ENCODE results near the gene GALNT14.

The GALNT14 gene

DNA sequence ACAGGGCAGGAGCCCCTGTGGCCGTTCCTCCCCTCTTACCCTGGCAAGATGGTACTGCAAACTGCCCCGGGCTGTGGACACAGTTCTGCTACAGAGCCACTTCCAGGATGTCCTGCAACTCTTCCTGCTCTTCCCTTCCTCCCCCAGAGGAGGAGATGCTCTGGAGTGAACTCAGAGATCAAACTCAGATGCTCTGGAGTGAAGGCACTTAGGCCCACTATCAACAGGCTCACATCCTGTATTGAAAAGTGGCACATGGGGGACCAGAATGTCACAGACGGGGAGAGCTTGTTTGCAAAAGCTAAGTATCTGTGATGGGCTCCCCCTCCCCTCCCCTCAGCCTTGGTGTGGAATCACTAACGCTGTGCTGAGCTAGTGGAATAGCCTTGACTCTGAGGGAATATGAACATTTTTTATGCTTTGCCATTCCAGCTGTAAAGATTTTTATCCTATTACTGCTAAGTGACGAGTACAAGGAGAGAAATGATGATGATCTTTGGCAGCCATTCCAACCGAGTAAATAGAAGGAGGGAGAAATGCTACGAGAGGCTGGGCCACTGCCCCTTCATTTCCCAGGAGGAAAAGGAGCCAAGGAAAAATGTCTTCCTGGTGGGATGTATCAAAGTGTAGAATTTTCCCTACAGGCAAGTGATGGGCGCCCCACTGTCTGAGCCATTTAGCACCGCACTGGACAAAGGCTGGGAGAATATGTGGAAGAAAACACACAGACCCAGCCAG lies 152.6 kb downstream of the GALNT14 start:
- Histone ChIP-seq H3K9ac (ENCODE audit: low read length) (no peak overlapping the region), H3K14ac (ENCODE audit: low read length in 2 of 2) (no peak overlapping the region), H3K4ac (ENCODE audit: low read depth in 1 of 2, low read length in 2 of 2) (no peak overlapping the region), H3K4me3 (ENCODE audit: insufficient read depth in 1 of 2, low read depth in 1 of 2, low read length in 2 of 2) (no peak overlapping the region), H3K27ac (ENCODE audit: low read length, poor library complexity, severe bottlenecking) (no peak overlapping the region), H4K8ac (ENCODE audit: low read length) (no peak overlapping the region), H3K36me3 (ENCODE audit: control insufficient read depth in 1 of 2, insufficient read depth in 2 of 2, low read depth in 1 of 2, low read length in 2 of 2) (peaks cover 0 to 21% of the 10 kb centered on the region in 2 experiments), H2BK15ac (ENCODE audit: low read depth, poor library complexity, severe bottlenecking) (no peak overlapping the region), H3K9me3 (ENCODE audit: control insufficient read depth, low read length) (no peaks in the 10 kb centered on the region), H2BK12ac (ENCODE audit: low read length in 2 of 2) (no peak overlapping the region), H2AK5ac (ENCODE audit: low read length, severe bottlenecking) (no peak overlapping the region), H3K4me1 (ENCODE audit: control insufficient read depth, insufficient read depth, low read depth, low read length) (no peaks in the 10 kb centered on the region), H3K23ac (ENCODE audit: low read length in 2 of 2) (no peak overlapping the region), H4K91ac (ENCODE audit: low read length) (no peak overlapping the region), H3K18ac (ENCODE audit: low read depth in 1 of 2, low read length in 2 of 2) (no peak overlapping the region), H3K4me2 (ENCODE audit: low read length, poor library complexity, severe bottlenecking) (no peak overlapping the region), H2BK5ac (ENCODE audit: low read depth, low read length, poor library complexity, severe bottlenecking) (no peak overlapping the region), H3K79me1 (replicated peaks; ENCODE audit: low read length, poor library complexity, severe bottlenecking) (peaks cover 13% of the 10 kb centered on the region), H2BK120ac (ENCODE audit: low read depth, low read length) (no peak overlapping the region), H3K27me3 (ENCODE audit: control insufficient read depth in 1 of 2, insufficient read depth in 1 of 2, low read length in 2 of 2) (peaks cover 0 to 12% of the 10 kb centered on the region in 2 experiments), H2AFZ (ENCODE audit: low read depth, low read length) (no peak overlapping the region)
- 67% methylated on average over 8 of the region's 9 CpGs for WGBS
- DNase-seq = no peak

- Histone ChIP-seq H3K14ac (ENCODE audit: low read length in 2 of 2) (no peak overlapping the region), H2BK12ac (ENCODE audit: low read length in 2 of 2) (no peak overlapping the region), H3K36me3 (ENCODE audit: control insufficient read depth in 1 of 2, insufficient read depth in 2 of 2, low read depth in 1 of 2, low read length in 2 of 2) (peaks cover 0 to 21% of the 10 kb centered on the region in 2 experiments), H3K9ac (ENCODE audit: low read length) (no peak overlapping the region), H2BK5ac (ENCODE audit: low read depth, low read length, poor library complexity, severe bottlenecking) (no peak overlapping the region), H4K8ac (ENCODE audit: low read length) (no peak overlapping the region), H2AFZ (ENCODE audit: low read depth, low read length) (no peak overlapping the region), H3K79me1 (replicated peaks; ENCODE audit: low read length, poor library complexity, severe bottlenecking) (peaks cover 16% of the 10 kb centered on the region), H2BK120ac (ENCODE audit: low read depth, low read length) (no peak overlapping the region), H3K18ac (ENCODE audit: low read depth in 1 of 2, low read length in 2 of 2) (no peak overlapping the region), H3K27ac (ENCODE audit: low read length, poor library complexity, severe bottlenecking) (no peak overlapping the region), H2BK15ac (ENCODE audit: low read depth, poor library complexity, severe bottlenecking) (no peak overlapping the region), H3K4ac (ENCODE audit: low read depth in 1 of 2, low read length in 2 of 2) (no peak overlapping the region), H3K4me2 (ENCODE audit: low read length, poor library complexity, severe bottlenecking) (no peak overlapping the region), H3K4me3 (ENCODE audit: insufficient read depth in 1 of 2, low read depth in 1 of 2, low read length in 2 of 2) (no peak overlapping the region), H3K27me3 (ENCODE audit: control insufficient read depth in 1 of 2, insufficient read depth in 1 of 2, low read length in 2 of 2) (peaks cover 0 to 12% of the 10 kb centered on the region in 2 experiments), H3K23ac (ENCODE audit: low read length in 2 of 2) (no peak overlapping the region), H3K9me3 (ENCODE audit: control insufficient read depth, low read length) (no peaks in the 10 kb centered on the region), H3K4me1 (ENCODE audit: control insufficient read depth, insufficient read depth, low read depth, low read length) (peaks cover 10% of the 10 kb centered on the region), H2AK5ac (ENCODE audit: low read length, severe bottlenecking) (no peak overlapping the region), H4K91ac (ENCODE audit: low read length) (no peak overlapping the region)
- WGBS = 58% methylated on average over 2 of the region's 2 CpGs
- DNase-seq = no peak
These were observed 154.1 kb downstream of the GALNT14 start for GRCh38 chr2:30984148-30984547.

- no peak overlapping the region for H3K9ac ChIP-seq (ENCODE audit: low read length)
- peaks cover 21% of the 10 kb centered on the region for H3K79me1 ChIP-seq (replicated peaks; ENCODE audit: low read length, poor library complexity, severe bottlenecking)
- H4K91ac ChIP-seq (ENCODE audit: low read length) = no peak overlapping the region
- no peak overlapping the region for H2BK12ac ChIP-seq (ENCODE audit: low read length in 2 of 2)
- H3K14ac ChIP-seq (ENCODE audit: low read length in 2 of 2) = no peak overlapping the region
- no peak overlapping the region for H3K23ac ChIP-seq (ENCODE audit: low read length in 2 of 2)
- H2AFZ ChIP-seq (ENCODE audit: low read depth, low read length) = no peak overlapping the region
- H3K27ac ChIP-seq (ENCODE audit: low read length, poor library complexity, severe bottlenecking) = no peak overlapping the region
- H2AK5ac ChIP-seq (ENCODE audit: low read length, severe bottlenecking) = no peak overlapping the region
- H2BK120ac ChIP-seq (ENCODE audit: low read depth, low read length) = no peak overlapping the region
- peaks cover 0 to 12% of the 10 kb centered on the region in 2 experiments for H3K36me3 ChIP-seq (ENCODE audit: control insufficient read depth in 1 of 2, insufficient read depth in 2 of 2, low read depth in 1 of 2, low read length in 2 of 2)
- H3K4me3 ChIP-seq (ENCODE audit: insufficient read depth in 1 of 2, low read depth in 1 of 2, low read length in 2 of 2) = no peak overlapping the region
- no peak overlapping the region for H2BK15ac ChIP-seq (ENCODE audit: low read depth, poor library complexity, severe bottlenecking)
- 27% methylated on average over 7 of the region's 8 CpGs for WGBS
- no peaks in the 10 kb centered on the region for H3K9me3 ChIP-seq (ENCODE audit: control insufficient read depth, low read length)
- H3K4me1 ChIP-seq (ENCODE audit: control insufficient read depth, insufficient read depth, low read depth, low read length) = peaks cover 18% of the 10 kb centered on the region
- no peak overlapping the region for H3K4me2 ChIP-seq (ENCODE audit: low read length, poor library complexity, severe bottlenecking)
- no peak overlapping the region for H3K4ac ChIP-seq (ENCODE audit: low read depth in 1 of 2, low read length in 2 of 2)
- H3K18ac ChIP-seq (ENCODE audit: low read depth in 1 of 2, low read length in 2 of 2) = no peak overlapping the region
- no peak overlapping the region for H2BK5ac ChIP-seq (ENCODE audit: low read depth, low read length, poor library complexity, severe bottlenecking)
- no peak for DNase-seq
- H4K8ac ChIP-seq (ENCODE audit: low read length) = no peak overlapping the region
- peaks cover 0 to under 1% of the 10 kb centered on the region in 2 experiments for H3K27me3 ChIP-seq (ENCODE audit: control insufficient read depth in 1 of 2, insufficient read depth in 1 of 2, low read length in 2 of 2)
These were observed 156.7 kb downstream of the GALNT14 start for GRCh38 chr2:30981510-30981909.

DNA sequence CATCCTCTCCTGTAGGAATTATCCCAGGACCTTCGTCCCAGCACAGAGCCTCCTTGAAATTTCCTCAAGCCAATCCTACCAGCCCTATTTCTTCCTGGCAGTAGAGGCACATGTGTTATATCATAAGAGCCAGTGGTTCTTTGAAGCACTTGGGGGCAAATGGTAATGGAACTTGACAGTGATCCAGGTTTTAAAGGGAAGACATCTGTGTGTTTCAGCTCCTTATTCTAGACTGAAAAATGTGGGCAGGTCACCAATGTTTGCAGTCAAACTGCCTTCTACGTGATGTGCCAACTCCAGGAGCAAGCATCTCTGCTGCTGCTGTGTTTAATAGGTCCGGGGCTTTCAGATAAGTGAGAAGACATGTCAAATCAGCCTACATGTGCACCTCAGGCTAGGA lies 157.1 kb downstream of the GALNT14 start:
- Histone ChIP-seq H3K4ac (ENCODE audit: low read depth in 1 of 2, low read length in 2 of 2) (no peak overlapping the region), H3K79me1 (replicated peaks; ENCODE audit: low read length, poor library complexity, severe bottlenecking) (peaks cover 20% of the 10 kb centered on the region), H2AFZ (ENCODE audit: low read depth, low read length) (no peak overlapping the region), H2BK120ac (ENCODE audit: low read depth, low read length) (no peak overlapping the region), H3K9ac (ENCODE audit: low read length) (no peak overlapping the region), H3K4me3 (ENCODE audit: insufficient read depth in 1 of 2, low read depth in 1 of 2, low read length in 2 of 2) (no peak overlapping the region), H2BK12ac (ENCODE audit: low read length in 2 of 2) (no peak overlapping the region), H3K23ac (ENCODE audit: low read length in 2 of 2) (no peak overlapping the region), H4K91ac (ENCODE audit: low read length) (no peak overlapping the region), H3K27me3 (ENCODE audit: control insufficient read depth in 1 of 2, insufficient read depth in 1 of 2, low read length in 2 of 2) (peaks cover 0 to 4% of the 10 kb centered on the region in 2 experiments), H2AK5ac (ENCODE audit: low read length, severe bottlenecking) (no peak overlapping the region), H3K4me1 (ENCODE audit: control insufficient read depth, insufficient read depth, low read depth, low read length) (peaks cover 18% of the 10 kb centered on the region), H3K27ac (ENCODE audit: low read length, poor library complexity, severe bottlenecking) (no peak overlapping the region), H4K8ac (ENCODE audit: low read length) (no peak overlapping the region), H2BK15ac (ENCODE audit: low read depth, poor library complexity, severe bottlenecking) (no peak overlapping the region), H2BK5ac (ENCODE audit: low read depth, low read length, poor library complexity, severe bottlenecking) (no peak overlapping the region), H3K14ac (ENCODE audit: low read length in 2 of 2) (no peak overlapping the region), H3K9me3 (ENCODE audit: control insufficient read depth, low read length) (no peaks in the 10 kb centered on the region), H3K18ac (ENCODE audit: low read depth in 1 of 2, low read length in 2 of 2) (no peak overlapping the region), H3K36me3 (ENCODE audit: control insufficient read depth in 1 of 2, insufficient read depth in 2 of 2, low read depth in 1 of 2, low read length in 2 of 2) (peaks cover 0 to 11% of the 10 kb centered on the region in 2 experiments), H3K4me2 (ENCODE audit: low read length, poor library complexity, severe bottlenecking) (no peak overlapping the region)
- 50% methylated on average over 2 of the region's 3 CpGs for WGBS
- no peak for DNase-seq

All from mesenchymal stem cell (in vitro differentiated cells and primary cell).